A549 (cell line): Measurements from ENCODE around the gene UQCRH. TPM values are rescaled to one million over a fixed set of nuclear protein-coding genes. Genes with fewer than 3 reads are reported as not detected.

Experiments used
- ATAC-seq, 2 experiments: fragments of 200-7000 bp in 1 of 2; fragments of >200 bp in 1 of 2; cut with Nextera tagmentation in 1 of 2; cut with Tn5 transposase in 1 of 2; 3 replicates each; pipeline versions ENCODE4 v1.8.0 to v1.9.1; 2018 to 2020; ENCODE audit warnings: mild to moderate bottlenecking in 1 of 2, moderate library complexity in 1 of 2
- CTCF ChIA-PET: fragments of 300-600 bp; sonication (Branson Sonifier 250); formaldehyde crosslinking; extraction: SDS; loops from one replicate; lab custom pipeline; 2021; ENCODE audit warnings: antibody characterized with exemption, inconsistent platforms; lab: Yijun Ruan, JAX
- POLR2A ChIA-PET: fragments of 350-600 bp; formaldehyde crosslinking; extraction: SDS; loops from one replicate; lab custom pipeline; 2021; ENCODE audit warnings: antibody characterized with exemption, inconsistent platforms; lab: Yijun Ruan, JAX
- DNase-seq, 2 experiments: peaks; one replicate each; pipeline versions ENCODE4 v3.0.0 to v3.0.0-alpha.2; 2011 to 2016; ENCODE audit warnings: low read depth in 1 of 2, low spot score in 1 of 2
- FAIRE-seq: peaks from 2 replicates; lab custom pipeline; 2011; peaks lifted over from hg19 to GRCh38; lab: Jason Lieb, UNC
- H3K27ac ChIP-seq, 2 experiments: fragments of >200 bp; sonication (Bioruptor Twin); formaldehyde crosslinking; 3 replicates each; pipeline ENCODE4 v1.5.1; 2016 to 2017
- H3K4me1 ChIP-seq: fragments of >200 bp; sonication (Bioruptor Twin); formaldehyde crosslinking; 3 replicates; pipeline ENCODE4 v1.6.1; 2016
- H3K4me2 ChIP-seq: fragments of >200 bp; sonication (Bioruptor Twin); formaldehyde crosslinking; 3 replicates; pipeline ENCODE4 v1.6.1; 2016
- H3K4me3 ChIP-seq: fragments of >200 bp; sonication (Bioruptor Twin); formaldehyde crosslinking; 3 replicates; pipeline ENCODE4 v1.5.1; 2016
- H3K9me3 ChIP-seq: fragments of >200 bp; sonication (Bioruptor Twin); formaldehyde crosslinking; 3 replicates; pipeline ENCODE4 v1.6.1; 2016
- CBX2 ChIP-seq: fragments of 200-600 bp; sonication (generic); IDR thresholded peaks from 2 replicates; pipeline ENCODE4 v1.6.1; 2016; ENCODE audit warnings: low read depth, mild to moderate bottlenecking, borderline replicate concordance
- CEBPB ChIP-seq, 2 experiments: fragments of >200 bp in 1 of 2; sonication (Bioruptor Twin) in 1 of 2; formaldehyde crosslinking in 1 of 2; IDR thresholded peaks; 2 replicates each; pipeline ENCODE4 v1.6.1; 2012 to 2016
- CHD2 ChIP-seq: fragments of 150-350 bp; IDR thresholded peaks from 2 replicates; pipeline ENCODE4 v1.6.1; 2014; ENCODE audit warnings: low read length; ENCODE audit not compliant: partially characterized antibody
- CHD4 ChIP-seq: fragments of 200-600 bp; sonication (generic); IDR thresholded peaks from 2 replicates; pipeline ENCODE4 v1.6.1; 2016; ENCODE audit warnings: antibody characterized with exemption, mild to moderate bottlenecking, borderline replicate concordance
- EHF ChIP-seq: fragments of 250-450 bp; sonication (Bioruptor Pico); IDR thresholded peaks from 2 replicates; pipeline ENCODE4 v1.5.0; 2020; ENCODE audit warnings: mild to moderate bottlenecking
- EHMT2 ChIP-seq: fragments of 200-600 bp; sonication (generic); IDR thresholded peaks from 2 replicates; pipeline ENCODE4 v1.6.1; 2016; ENCODE audit warnings: antibody characterized with exemption, low read depth, mild to moderate bottlenecking, moderate library complexity
- HDAC2 ChIP-seq: fragments of 200-600 bp; sonication (generic); IDR thresholded peaks from 2 replicates; pipeline ENCODE4 v1.6.1; 2016
- HES2 ChIP-seq: fragments of >200 bp; sonication (Bioruptor Twin); formaldehyde crosslinking; IDR thresholded peaks from 2 replicates; pipeline ENCODE4 v1.6.1; 2016
- JUNB ChIP-seq: fragments of >200 bp; sonication (Bioruptor Twin); formaldehyde crosslinking; IDR thresholded peaks from 2 replicates; pipeline ENCODE4 v1.6.1; 2016
- KDM5A ChIP-seq: fragments of 200-600 bp; sonication (generic); IDR thresholded peaks from 2 replicates; pipeline ENCODE4 v1.6.1; 2016; ENCODE audit warnings: antibody characterized with exemption, mild to moderate bottlenecking
- MYC ChIP-seq: IDR thresholded peaks from 2 replicates; pipeline ENCODE4 v1.6.1; 2012; ENCODE audit warnings: mild to moderate bottlenecking, inconsistent platforms, low read length, improper control_type of control experiment, borderline replicate concordance
- NFE2L2 ChIP-seq: fragments of 150-350 bp; conservative IDR thresholded peaks from 2 replicates; pipeline ENCODE4 v1.6.1; 2014; ENCODE audit warnings: low read length
- PHF8 ChIP-seq: fragments of 200-600 bp; sonication (generic); IDR thresholded peaks from 2 replicates; pipeline ENCODE4 v1.6.1; 2016; ENCODE audit warnings: low read depth, mild to moderate bottlenecking, antibody characterized with exemption, moderate library complexity, borderline replicate concordance
- RAD21 ChIP-seq, 2 experiments: fragments of >200 bp in 1 of 2; sonication (Bioruptor Twin) in 1 of 2; formaldehyde crosslinking in 1 of 2; IDR thresholded peaks in 1 of 2; conservative IDR thresholded peaks in 1 of 2; 2 replicates in 1 of 2; 3 replicates in 1 of 2; pipeline ENCODE4 v1.6.1; 2012 to 2018; ENCODE audit warnings: inconsistent platforms in 1 of 2
- TP53 ChIP-seq: fragments of 250-450 bp; sonication (Bioruptor Pico); IDR thresholded peaks from 2 replicates; pipeline ENCODE4 v1.5.0; 2021; ENCODE audit warnings: mild to moderate bottlenecking, moderate library complexity
- ZC3H11A ChIP-seq: fragments of 450-650 bp; IDR thresholded peaks from 2 replicates; pipeline ENCODE4 v1.6.1; 2014; ENCODE audit warnings: antibody characterized with exemption, mild to moderate bottlenecking
- WGBS: methylation state at CpG from one replicate; pipeline ENCODE4 v1.1.6; 2017; ENCODE audit errors: missing lambda C conversion rate; 5-methylcytosine and 5-hydroxymethylcytosine counted together
- polyA plus RNA-seq, 4 experiments: library from polyadenylated mRNA; depleted of rRNA in 3 of 4; stranded (reverse); fragments of >200 nt; fragmentation: RNase III in 1 of 4; extraction: RNeasy Plus Mini Kit Qiagen cat#74134 plus additional on column Dnase treatment in 1 of 4; gene quantifications; 2 replicates in 3 of 4; 3 replicates in 1 of 4; pipeline ENCODE4 v1.2.3, GENCODE V29; 2011 to 2017
- TF ChIP-seq, protein P1 (sequence below): fragments of >200 bp; sonication (Bioruptor Twin); formaldehyde crosslinking; IDR thresholded peaks from 3 replicates; pipeline ENCODE4 v1.5.1; 2016
- TF ChIP-seq, protein P2 (sequence below): IDR thresholded peaks from 2 replicates; pipeline ENCODE4 v1.6.1; 2012

UQCRH gene
- polyA plus RNA-seq, 2 of the 4 experiments (the other 2 are of a cell fraction), result 762 to 793 TPM

GRCh38 chr1:46298387-46298786 lies 5.1 kb upstream of the UQCRH start:
- CTCF ChIA-PET, result interaction anchor here (1.5 kb wide), 2 partner anchors 18 to 25 kb away, joined by 3 read pairs; no protein-coding TSS in a partner anchor
- POLR2A ChIA-PET, result no interaction called here

DNA sequence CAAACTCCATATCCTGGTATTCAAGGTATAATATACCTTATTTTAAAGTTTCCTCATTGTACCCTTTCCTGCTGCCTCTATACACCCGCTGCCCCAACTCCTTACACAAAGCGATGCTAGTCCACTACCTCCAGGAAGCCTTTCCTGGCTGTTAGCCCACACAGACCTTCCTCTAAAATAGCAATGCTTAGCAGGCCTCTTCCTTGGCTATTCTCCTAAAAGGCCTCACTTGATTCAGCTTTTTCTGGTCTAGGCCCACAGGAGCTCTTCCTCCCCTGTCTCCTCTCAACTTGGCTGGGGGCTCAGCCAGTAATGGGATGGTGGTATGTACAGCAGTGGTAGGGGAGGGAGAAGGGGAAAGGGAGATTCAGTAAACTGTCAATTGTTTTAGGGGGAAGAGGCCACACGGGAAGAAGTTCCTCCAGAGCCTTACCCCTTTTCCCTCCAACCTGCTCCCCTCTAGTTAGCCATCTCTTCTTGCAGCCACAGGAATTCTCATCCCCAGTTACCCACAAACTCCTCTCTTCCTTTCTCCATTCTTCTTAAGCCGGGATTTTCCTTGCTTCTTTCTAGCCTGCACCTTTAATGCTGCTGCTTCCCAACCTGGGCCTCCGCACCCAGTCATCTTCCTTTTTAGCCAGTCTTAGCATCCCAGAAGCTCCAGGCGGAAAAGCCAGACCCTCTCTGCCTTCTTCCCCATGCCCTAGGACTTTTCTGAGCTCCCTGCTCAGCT lies 2.7 kb upstream of the UQCRH start:
- 91% methylated on average over 6 of the region's 6 CpGs for WGBS
- ChIA-PET POLR2A (no interaction called here), CTCF (interaction anchor here (1.3 kb wide), 1 partner anchor 8 kb away, joined by 3 read pairs; no protein-coding TSS in a partner anchor)

More at GRCh38 chr1:46298387-46298786, 5.1 kb upstream of the UQCRH start:
- TF ChIP-seq CHD4 (no peak), HDAC2 (no peak), HES2 (no peak), CHD2 (no peak), CBX2 (no peak), EHMT2 (no peak), RAD21 (conservative IDR thresholded peaks at IDR 0.05 in 1 of 2, IDR thresholded peaks at IDR 0.05 in 1 of 2) (no peak), EHF (CRISPR knock-in tag) (no peak), CEBPB (IDR thresholded peaks at IDR 0.05) (no peak), PHF8 (no peak), NFE2L2 (no peak), TP53 (no peak), JUNB (no peak)
- TF ChIP-seq, protein P1, sequence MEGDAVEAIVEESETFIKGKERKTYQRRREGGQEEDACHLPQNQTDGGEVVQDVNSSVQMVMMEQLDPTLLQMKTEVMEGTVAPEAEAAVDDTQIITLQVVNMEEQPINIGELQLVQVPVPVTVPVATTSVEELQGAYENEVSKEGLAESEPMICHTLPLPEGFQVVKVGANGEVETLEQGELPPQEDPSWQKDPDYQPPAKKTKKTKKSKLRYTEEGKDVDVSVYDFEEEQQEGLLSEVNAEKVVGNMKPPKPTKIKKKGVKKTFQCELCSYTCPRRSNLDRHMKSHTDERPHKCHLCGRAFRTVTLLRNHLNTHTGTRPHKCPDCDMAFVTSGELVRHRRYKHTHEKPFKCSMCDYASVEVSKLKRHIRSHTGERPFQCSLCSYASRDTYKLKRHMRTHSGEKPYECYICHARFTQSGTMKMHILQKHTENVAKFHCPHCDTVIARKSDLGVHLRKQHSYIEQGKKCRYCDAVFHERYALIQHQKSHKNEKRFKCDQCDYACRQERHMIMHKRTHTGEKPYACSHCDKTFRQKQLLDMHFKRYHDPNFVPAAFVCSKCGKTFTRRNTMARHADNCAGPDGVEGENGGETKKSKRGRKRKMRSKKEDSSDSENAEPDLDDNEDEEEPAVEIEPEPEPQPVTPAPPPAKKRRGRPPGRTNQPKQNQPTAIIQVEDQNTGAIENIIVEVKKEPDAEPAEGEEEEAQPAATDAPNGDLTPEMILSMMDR, result no peak
- TF ChIP-seq, all 56 proteins: peak for 0
- Histone ChIP-seq H3K4me3 (no peak overlapping the region), H3K4me1 (peaks cover 8% of the 10 kb centered on the region; the same call in 2 of the 3 replicates), H3K27ac (no peak overlapping the region), H3K4me2 (no peak overlapping the region), H3K9me3 (no peaks in the 10 kb centered on the region)
- FAIRE-seq, result no peak
- no peak for DNase-seq
- no peak for ATAC-seq

GRCh38 chr1:46301406-46301807 lies 2.1 kb upstream of the UQCRH start:
- ChIA-PET CTCF (no interaction called here), POLR2A (no interaction called here)
- Histone ChIP-seq H3K4me1 (peaks cover 20% of the 10 kb centered on the region; the same call in 2 of the 3 replicates), H3K9me3 (no peaks in the 10 kb centered on the region), H3K4me3 (peak overlapping the region; percentile 84), H3K27ac (peak overlapping the region; percentile 98 to 99), H3K4me2 (peak overlapping the region; percentile 90)
- WGBS, result 70% methylated on average over 10 of the region's 17 CpGs
- FAIRE-seq (no peak), DNase-seq (peak in 1 of 2 experiments; percentile 14), ATAC-seq (no peak; a peak in 2 of 6 replicates)
- TF ChIP-seq, protein P2, sequence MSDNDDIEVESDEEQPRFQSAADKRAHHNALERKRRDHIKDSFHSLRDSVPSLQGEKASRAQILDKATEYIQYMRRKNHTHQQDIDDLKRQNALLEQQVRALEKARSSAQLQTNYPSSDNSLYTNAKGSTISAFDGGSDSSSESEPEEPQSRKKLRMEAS, result 0 out of 2 replicates have a peak, but pooled peaks have one; percentile 2
- no peak for TF ChIP-seq JUNB

More for the DNA sequence above, 2.7 kb upstream of the UQCRH start:
- H3K4me2 ChIP-seq, result peak overlapping the region; percentile 90
- H3K27ac ChIP-seq, result peak overlapping the region; percentile 98 to 99
- no peak for ATAC-seq
- H3K9me3 ChIP-seq, result no peaks in the 10 kb centered on the region
- FAIRE-seq, result no peak
- TF ChIP-seq ZC3H11A (no peak), KDM5A (no peak), MYC (no peak)
- no peak for DNase-seq
- H3K4me3 ChIP-seq, result peak overlapping the region; percentile 84
- H3K4me1 ChIP-seq, result peaks cover 15% of the 10 kb centered on the region; the same call in 2 of the 3 replicates
